Stomach (tissue), 4 donors: ENCODE data around the gene COL9A3.

ENCODE experiments used
- EP300 ChIP-seq: sonication (generic); formaldehyde crosslinking; IDR thresholded peaks from one replicate; pipeline ENCODE4 v1.6.1; 2017; ENCODE audit warnings: antibody characterized with exemption
- POLR2A ChIP-seq, 4 donors: fragments of 450-650 bp; IDR thresholded peaks; one replicate each; pipeline ENCODE4 v1.6.1; 2016; ENCODE audit warnings: antibody characterized with exemption in 4 of 4, control low read depth in 2 of 4, mild to moderate bottlenecking in 1 of 4, moderate library complexity in 1 of 4
- POLR2AphosphoS5 ChIP-seq, 3 donors: sonication (generic); formaldehyde crosslinking; IDR thresholded peaks; one replicate each; pipeline ENCODE4 v1.6.1; 2016; ENCODE audit warnings: antibody characterized with exemption in 3 of 3
- TF ChIP-seq, protein P1 (sequence below), 7 experiments: fragments of 450-650 bp in 4 of 7; fragments of 200-600 bp in 3 of 7; sonication (generic) in 3 of 7; IDR thresholded peaks; one replicate each; pipeline ENCODE4 v1.5.1; 2016 to 2019; ENCODE audit warnings: antibody characterized with exemption in 7 of 7, control low read depth in 2 of 7, mild to moderate bottlenecking in 1 of 7

DNA sequence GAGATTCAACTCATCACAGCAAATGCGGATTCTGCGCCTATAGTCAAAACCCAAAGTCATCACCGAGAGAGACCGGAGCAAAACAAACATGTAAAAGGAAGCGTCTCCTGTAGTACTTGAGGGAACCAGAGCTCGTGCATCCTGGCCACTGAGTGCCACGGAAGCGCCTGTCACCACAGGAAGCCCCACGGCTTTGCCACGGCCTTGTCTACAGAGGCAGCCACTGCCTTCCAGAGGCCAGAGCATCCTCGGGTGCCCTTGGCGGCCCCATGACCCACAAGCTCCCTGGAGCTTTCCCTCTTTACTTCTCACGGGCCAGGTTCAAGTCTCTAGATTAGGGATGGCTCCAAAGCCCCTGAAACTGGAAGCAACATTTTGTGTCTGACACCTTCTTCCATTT lies 37.3 kb downstream of the COL9A3 start:
- TF ChIP-seq POLR2AphosphoS5 (IDR thresholded peaks at IDR 0.05) (no peak), POLR2A (IDR thresholded peaks at IDR 0.05) (no peak), EP300 (no peak)
- TF ChIP-seq, protein P1, sequence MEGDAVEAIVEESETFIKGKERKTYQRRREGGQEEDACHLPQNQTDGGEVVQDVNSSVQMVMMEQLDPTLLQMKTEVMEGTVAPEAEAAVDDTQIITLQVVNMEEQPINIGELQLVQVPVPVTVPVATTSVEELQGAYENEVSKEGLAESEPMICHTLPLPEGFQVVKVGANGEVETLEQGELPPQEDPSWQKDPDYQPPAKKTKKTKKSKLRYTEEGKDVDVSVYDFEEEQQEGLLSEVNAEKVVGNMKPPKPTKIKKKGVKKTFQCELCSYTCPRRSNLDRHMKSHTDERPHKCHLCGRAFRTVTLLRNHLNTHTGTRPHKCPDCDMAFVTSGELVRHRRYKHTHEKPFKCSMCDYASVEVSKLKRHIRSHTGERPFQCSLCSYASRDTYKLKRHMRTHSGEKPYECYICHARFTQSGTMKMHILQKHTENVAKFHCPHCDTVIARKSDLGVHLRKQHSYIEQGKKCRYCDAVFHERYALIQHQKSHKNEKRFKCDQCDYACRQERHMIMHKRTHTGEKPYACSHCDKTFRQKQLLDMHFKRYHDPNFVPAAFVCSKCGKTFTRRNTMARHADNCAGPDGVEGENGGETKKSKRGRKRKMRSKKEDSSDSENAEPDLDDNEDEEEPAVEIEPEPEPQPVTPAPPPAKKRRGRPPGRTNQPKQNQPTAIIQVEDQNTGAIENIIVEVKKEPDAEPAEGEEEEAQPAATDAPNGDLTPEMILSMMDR (IDR thresholded peaks at IDR 0.05) = no peak
